ENCODE data around the gene AVEN. TPM values are rescaled to one million over a fixed set of nuclear protein-coding genes. Genes with fewer than 3 reads are reported as not detected.

Gene AVEN
- total and polyA plus RNA-seq, 9 of the 15 experiments (the other 6 are each of a cell fraction or from before 2014, with no cell fraction given), result 1.5 to 6.4 (median 4.7) TPM

GRCh38 chr15:33846862-33847261 lies 192.1 kb downstream of the AVEN start:
- BruUV-seq (replicated peaks), result no TSS peak
- ATAC-seq, result no peak
- no peaks in the 10 kb centered on the region for H3K4me1 ChIP-seq (replicated peaks in 1 of 2; ENCODE audit: control insufficient read depth in 2 of 2, insufficient read depth in 2 of 2, low read length in 2 of 2)

GRCh38 chr15:33846142-33846541 lies 192.9 kb downstream of the AVEN start:
- no peak overlapping the region for H3K4me3 ChIP-seq
- H2AFZ ChIP-seq (ENCODE audit: low read depth, low read length), result no peak overlapping the region
- no TSS peak for BruUV-seq (replicated peaks)
- H3K36me3 ChIP-seq (ENCODE audit: control insufficient read depth, insufficient read depth, low read length), result no peaks in the 10 kb centered on the region
- H3K79me2 ChIP-seq (ENCODE audit: control insufficient read depth, insufficient read depth, low read length), result no peaks in the 10 kb centered on the region
- DNase-seq (ENCODE audit: extremely low read depth in 1 of 4, low spot score in 3 of 4) (no peak), ATAC-seq (no peak), FAIRE-seq (no peak)
- no peaks in the 10 kb centered on the region for H3K9me1 ChIP-seq (ENCODE audit: control insufficient read depth, insufficient read depth, low read length)
- POLR2A ChIA-PET, result no interaction called here
- no peaks in the 10 kb centered on the region; the same call in 1 of the 2 replicates for H4K20me1 ChIP-seq (replicated peaks; ENCODE audit: control insufficient read depth, insufficient read depth, low read length)
- no peaks in the 10 kb centered on the region for H3K4me1 ChIP-seq (replicated peaks in 1 of 2; ENCODE audit: control insufficient read depth in 2 of 2, insufficient read depth in 2 of 2, low read length in 2 of 2)
- H3K4me2 ChIP-seq (ENCODE audit: insufficient read depth, low read length), result no peak overlapping the region
- peaks cover 5% of the 10 kb centered on the region in 2 experiments for H3K27me3 ChIP-seq (ENCODE audit: control insufficient read depth in 2 of 2, insufficient read depth in 2 of 2, low read length in 2 of 2)
- in situ Hi-C loops (cut with MboI) (no loop called here), intact Hi-C loops (cut with micrococcal nuclease) (no loop called here)
- H3K9ac ChIP-seq (ENCODE audit: insufficient read depth in 1 of 2, low read depth in 2 of 2, low read length in 2 of 2), result no peak overlapping the region
- no peaks in the 10 kb centered on the region for H3K9me3 ChIP-seq (replicated peaks; ENCODE audit: control insufficient read depth, insufficient read depth, low read depth, low read length)
- no peak overlapping the region for H3K27ac ChIP-seq (ENCODE audit: extremely low read depth, low read depth, low read length)
- no peak for TF ChIP-seq FOXJ3 (CRISPR knock-in tag; IDR thresholded peaks at IDR 0.05)
- TF ChIP-seq TAF1 (IDR thresholded peaks at IDR 0.05; ENCODE audit: control insufficient read depth, extremely low read depth, insufficient read depth, low read length, severe bottlenecking), result no peak
- TF ChIP-seq AFF4 (CRISPR knock-in tag; IDR thresholded peaks at IDR 0.05), result no peak
- TF ChIP-seq GATA2 (CRISPR knock-in tag; IDR thresholded peaks at IDR 0.05), result no peak
- no peak for TF ChIP-seq ZNF707 (CRISPR knock-in tag; conservative IDR thresholded peaks at IDR 0.05)
- no peak for TF ChIP-seq ZBTB12 (CRISPR knock-in tag; IDR thresholded peaks at IDR 0.05)
- TF ChIP-seq ZNF668 (CRISPR knock-in tag; IDR thresholded peaks at IDR 0.05), result no peak
- TF ChIP-seq BHLHE40 (IDR thresholded peaks at IDR 0.05; ENCODE audit: low read length), result no peak
- CTCF ChIA-PET (ENCODE audit: low intra/inter-chr PET ratio), result no interaction called here
- WGBS (ENCODE audit: insufficient coverage, low coverage, missing lambda C conversion rate), result 4% methylated on average over 2 of the region's 2 CpGs

More at GRCh38 chr15:33846862-33847261, 192.1 kb downstream of the AVEN start:
- Histone ChIP-seq H3K9me1 (ENCODE audit: control insufficient read depth, insufficient read depth, low read length) (no peaks in the 10 kb centered on the region), H3K9me3 (replicated peaks; ENCODE audit: control insufficient read depth, insufficient read depth, low read depth, low read length) (no peaks in the 10 kb centered on the region), H3K36me3 (ENCODE audit: control insufficient read depth, insufficient read depth, low read length) (no peaks in the 10 kb centered on the region), H3K27ac (ENCODE audit: extremely low read depth, low read depth, low read length) (no peak overlapping the region), H3K9ac (ENCODE audit: insufficient read depth in 1 of 2, low read depth in 2 of 2, low read length in 2 of 2) (no peak overlapping the region), H2AFZ (ENCODE audit: low read depth, low read length) (no peak overlapping the region), H3K4me3 (no peak overlapping the region), H3K4me2 (ENCODE audit: insufficient read depth, low read length) (no peak overlapping the region), H4K20me1 (replicated peaks; ENCODE audit: control insufficient read depth, insufficient read depth, low read length) (no peaks in the 10 kb centered on the region; the same call in 1 of the 2 replicates), H3K27me3 (ENCODE audit: control insufficient read depth in 2 of 2, insufficient read depth in 2 of 2, low read length in 2 of 2) (peaks cover 5 to 8% of the 10 kb centered on the region in 2 experiments), H3K79me2 (ENCODE audit: control insufficient read depth, insufficient read depth, low read length) (no peaks in the 10 kb centered on the region)
- FAIRE-seq, result no peak
- 2% methylated on average over 6 of the region's 6 CpGs for WGBS (ENCODE audit: insufficient coverage, low coverage, missing lambda C conversion rate)
- CTCF ChIA-PET (ENCODE audit: low intra/inter-chr PET ratio), result no interaction called here
- intact Hi-C loops (cut with micrococcal nuclease), result no loop called here
- no peak for TF ChIP-seq ZNF551 (CRISPR knock-in tag; IDR thresholded peaks at IDR 0.05)
- TF ChIP-seq CREBBP (IDR thresholded peaks at IDR 0.05; ENCODE audit: low read depth, low read length), result no peak
- no peak for TF ChIP-seq DIDO1 (tag; IDR thresholded peaks at IDR 0.05; ENCODE audit: low read depth)
- no peak for TF ChIP-seq DPF2 (IDR thresholded peaks at IDR 0.05)
- no peak for TF ChIP-seq XRCC3 (IDR thresholded peaks at IDR 0.05)
- no peak for TF ChIP-seq KLF1 (tag; IDR thresholded peaks at IDR 0.05)
- TF ChIP-seq GTF2E2 (tag; IDR thresholded peaks at IDR 0.05), result no peak
- no peak for TF ChIP-seq CGGBP1 (CRISPR knock-in tag; IDR thresholded peaks at IDR 0.05)
- no peak for TF ChIP-seq ZBTB8A (IDR thresholded peaks at IDR 0.05; ENCODE audit: partially characterized antibody)
- TF ChIP-seq ZNF174 (CRISPR knock-in tag; IDR thresholded peaks at IDR 0.05), result no peak
- in situ Hi-C loops (cut with MboI), result no loop called here
- POLR2A ChIA-PET, result no interaction called here
- no peak for DNase-seq (ENCODE audit: extremely low read depth in 1 of 4, low spot score in 3 of 4)
